Fibroblast of the conjunctiva (primary cell): ENCODE data around the gene RNF113A.
A peak's percentile ranks its signal among the peaks of the same experiment; 100 is the strongest.
"Not testable (repeated sequence)": the region's sequence is repeated elsewhere in the genome, so short reads cannot be mapped to it uniquely, and the experiment has no call there.

ENCODE experiments used
- DNase-seq: peaks from one replicate; pipeline ENCODE4 v3.0.0-alpha.2; 2010; ENCODE audit warnings: low read depth

Gene RNF113A

GRCh38 chrX:119833905-119834304 is 37.6 kb downstream of the RNF113A start:
- no peak for DNase-seq

DNA sequence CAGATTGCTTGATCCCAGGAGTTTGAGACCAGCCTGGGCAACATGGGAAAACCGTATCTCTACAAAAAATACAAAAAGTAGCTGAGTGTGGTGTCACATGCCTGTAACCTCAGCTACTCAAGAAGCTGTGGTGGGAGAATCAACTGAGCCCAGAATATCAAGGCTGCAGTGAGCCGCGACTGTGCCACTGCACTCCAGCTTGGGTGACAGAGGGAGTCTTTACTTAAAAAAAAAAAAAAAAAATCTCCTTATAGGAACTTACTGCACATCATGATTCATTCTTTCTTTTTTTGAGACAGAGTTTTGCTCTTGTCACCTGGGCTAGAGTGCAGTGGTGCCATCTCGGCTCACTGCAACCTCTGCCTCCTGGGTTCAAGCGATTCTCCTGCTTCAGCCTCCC is 43.1 kb downstream of the RNF113A start:
- no peak for DNase-seq

- peak; percentile 20 for DNase-seq
These were observed 45.1 kb downstream of the RNF113A start for GRCh38 chrX:119826399-119826959.

DNA sequence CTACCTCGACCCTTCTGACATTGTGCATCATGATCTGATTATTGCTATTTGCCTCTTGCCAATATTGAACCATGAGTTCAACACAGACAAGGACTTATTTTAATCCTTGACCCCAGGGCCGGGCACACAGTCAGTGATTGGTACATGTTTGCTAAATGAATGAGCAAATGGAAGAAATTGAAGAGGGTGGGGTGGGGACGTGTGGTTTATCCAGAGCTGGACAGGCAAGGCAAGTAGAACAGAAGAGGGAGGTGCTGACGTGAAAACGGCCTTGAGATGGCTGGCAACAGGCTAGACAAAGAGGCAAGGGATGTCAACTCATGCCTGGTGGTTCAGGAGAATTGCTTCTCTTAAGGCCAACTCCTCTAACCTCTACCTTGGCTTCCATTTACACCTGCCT is 47.3 kb downstream of the RNF113A start:
- DNase-seq: not testable (repeated sequence)

- DNase-seq: not testable (repeated sequence)
These were observed 49.8 kb downstream of the RNF113A start for GRCh38 chrX:119821703-119822102.
